ENCODE data around the gene MYO15B. TPM values are rescaled to one million over a fixed set of nuclear protein-coding genes. Genes with fewer than 3 reads are reported as not detected.

MYO15B gene
- total and polyA plus RNA-seq, 2 experiments from 2014 or later = 1.3 to 7.2 TPM

DNA sequence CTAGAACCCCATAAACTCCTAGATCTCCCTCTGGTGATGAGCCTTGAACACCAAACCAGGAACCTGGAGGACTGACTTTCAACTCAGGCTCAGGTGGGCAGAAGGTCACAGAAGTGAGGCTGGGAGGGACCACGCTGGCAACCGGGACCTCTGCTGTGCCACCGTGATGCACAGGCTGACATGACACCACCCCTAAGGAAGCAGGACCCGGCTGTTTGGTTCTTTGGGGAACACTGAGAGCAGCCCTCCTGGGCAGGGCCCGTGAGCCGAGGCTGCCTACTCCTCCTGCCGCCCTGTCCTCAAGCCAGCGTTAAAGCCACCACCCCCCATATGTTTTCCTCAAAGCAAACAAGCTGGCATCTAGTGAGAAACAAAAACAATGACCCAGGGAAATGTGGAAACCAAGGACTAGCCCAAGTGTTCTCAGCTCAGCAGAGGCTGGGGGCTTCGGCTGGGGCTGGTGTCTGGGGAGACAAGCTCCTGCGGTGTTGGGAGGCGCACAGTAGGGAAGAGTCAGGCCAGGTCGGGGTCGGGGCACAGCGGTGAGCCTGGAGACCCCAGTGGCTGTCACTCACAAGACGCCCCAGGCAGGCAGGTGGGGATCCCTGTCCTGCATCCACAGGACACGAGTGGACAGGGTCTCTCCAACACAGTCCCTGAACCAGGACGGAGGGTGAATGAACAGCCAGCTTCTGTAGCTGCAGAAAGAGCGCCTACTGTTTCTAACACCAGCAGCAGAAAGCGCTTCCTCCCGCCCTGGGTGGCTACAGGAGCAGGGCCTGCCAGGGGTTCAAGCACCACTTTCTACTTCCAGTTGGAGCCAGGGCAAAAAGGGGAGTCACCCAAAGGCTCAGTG is 47.4 kb downstream of the MYO15B start:
- Histone ChIP-seq H3K4me2 (ENCODE audit: unreplicated experiment) (no peak overlapping the region), H2AFZ (no peak overlapping the region), H3K27ac (no peak overlapping the region), H3K4me3 (no peak overlapping the region), H3K79me2 (ENCODE audit: insufficient read depth) (no peaks in the 10 kb centered on the region), H3K9me2 (ENCODE audit: insufficient read depth) (no peaks in the 10 kb centered on the region), H3K4me1 (ENCODE audit: insufficient read depth) (peaks cover 13% of the 10 kb centered on the region), H3K9ac (0 out of 2 replicates have a peak overlapping the region, but pooled peaks have one; percentile 52), H4K20me1 (ENCODE audit: insufficient read depth) (no peaks in the 10 kb centered on the region), H3F3A (ENCODE audit: insufficient read depth) (0 out of 2 replicates have a peak, but pooled peaks cover 4% of the 10 kb centered on the region), H3K27me3 (replicated peaks; ENCODE audit: insufficient read depth) (no peaks in the 10 kb centered on the region), H3K36me3 (ENCODE audit: low read depth) (no peaks in the 10 kb centered on the region), H3K9me3 (ENCODE audit: low read depth) (no peaks in the 10 kb centered on the region)
- TF ChIP-seq EZH2 (IDR thresholded peaks at IDR 0.05; ENCODE audit: insufficient read depth, poor library complexity, severe bottlenecking) (no peak), EZH2phosphoT487 (IDR thresholded peaks at IDR 0.05; ENCODE audit: insufficient read depth, low read depth) (no peak)
- DNase-seq = no peak
- in situ Hi-C loops (cut with MboI) = no loop called here
- 82 to 83% methylated on average over 20 of the region's 20 CpGs for WGBS, 2 experiments (ENCODE audit: low coverage in 1 of 2, low lambda C conversion rate in 2 of 2, missing lambda C conversion rate in 2 of 2)

DNA sequence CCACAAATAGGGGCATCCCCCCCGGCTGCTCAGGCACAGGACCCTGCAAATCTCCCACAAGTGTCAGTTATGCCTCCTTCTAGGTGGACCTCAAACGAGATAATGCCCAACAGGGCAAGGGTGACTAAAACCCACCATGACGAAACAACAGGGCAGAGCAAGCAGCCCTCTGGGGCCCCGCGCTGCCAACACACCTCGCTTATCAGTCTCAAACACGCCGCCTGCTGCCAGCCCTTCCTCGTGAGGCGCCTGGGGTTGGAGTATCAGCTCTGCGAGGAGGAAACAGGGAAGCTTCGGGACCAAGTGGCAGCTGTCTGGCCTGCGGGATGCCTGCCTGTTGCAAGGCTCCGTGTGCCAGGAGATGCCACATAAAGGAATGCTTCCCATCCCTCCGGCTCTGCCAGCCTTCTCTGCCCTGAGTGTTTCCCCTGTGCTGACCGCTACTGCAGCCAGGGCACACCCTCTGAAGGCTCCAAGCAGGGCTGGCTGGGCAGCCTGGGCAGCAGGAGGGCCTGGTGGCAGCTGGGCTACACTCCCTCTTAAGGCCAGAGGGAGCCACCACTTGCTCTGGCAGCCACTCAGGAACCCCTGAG is 48.1 kb downstream of the MYO15B start:
- Histone ChIP-seq H3F3A (ENCODE audit: insufficient read depth) (0 out of 2 replicates have a peak, but pooled peaks cover 4% of the 10 kb centered on the region), H3K4me3 (no peak overlapping the region), H3K36me3 (ENCODE audit: low read depth) (no peaks in the 10 kb centered on the region), H3K27me3 (replicated peaks; ENCODE audit: insufficient read depth) (no peaks in the 10 kb centered on the region), H3K4me2 (ENCODE audit: unreplicated experiment) (no peak overlapping the region), H2AFZ (no peak overlapping the region), H3K9me2 (ENCODE audit: insufficient read depth) (no peaks in the 10 kb centered on the region), H3K79me2 (ENCODE audit: insufficient read depth) (no peaks in the 10 kb centered on the region), H3K9ac (no peak overlapping the region), H3K27ac (no peak overlapping the region), H3K4me1 (ENCODE audit: insufficient read depth) (peaks cover 13% of the 10 kb centered on the region), H4K20me1 (ENCODE audit: insufficient read depth) (no peaks in the 10 kb centered on the region), H3K9me3 (ENCODE audit: low read depth) (no peaks in the 10 kb centered on the region)
- no peak for DNase-seq
- in situ Hi-C loops (cut with MboI) = no loop called here
- no peak for TF ChIP-seq EZH2 (IDR thresholded peaks at IDR 0.05; ENCODE audit: insufficient read depth, poor library complexity, severe bottlenecking)
- no peak for TF ChIP-seq EZH2phosphoT487 (IDR thresholded peaks at IDR 0.05; ENCODE audit: insufficient read depth, low read depth)
- WGBS, 2 experiments (ENCODE audit: low coverage in 1 of 2, low lambda C conversion rate in 2 of 2, missing lambda C conversion rate in 2 of 2) = 90 to 93% methylated on average over 16 of the region's 16 CpGs

DNA sequence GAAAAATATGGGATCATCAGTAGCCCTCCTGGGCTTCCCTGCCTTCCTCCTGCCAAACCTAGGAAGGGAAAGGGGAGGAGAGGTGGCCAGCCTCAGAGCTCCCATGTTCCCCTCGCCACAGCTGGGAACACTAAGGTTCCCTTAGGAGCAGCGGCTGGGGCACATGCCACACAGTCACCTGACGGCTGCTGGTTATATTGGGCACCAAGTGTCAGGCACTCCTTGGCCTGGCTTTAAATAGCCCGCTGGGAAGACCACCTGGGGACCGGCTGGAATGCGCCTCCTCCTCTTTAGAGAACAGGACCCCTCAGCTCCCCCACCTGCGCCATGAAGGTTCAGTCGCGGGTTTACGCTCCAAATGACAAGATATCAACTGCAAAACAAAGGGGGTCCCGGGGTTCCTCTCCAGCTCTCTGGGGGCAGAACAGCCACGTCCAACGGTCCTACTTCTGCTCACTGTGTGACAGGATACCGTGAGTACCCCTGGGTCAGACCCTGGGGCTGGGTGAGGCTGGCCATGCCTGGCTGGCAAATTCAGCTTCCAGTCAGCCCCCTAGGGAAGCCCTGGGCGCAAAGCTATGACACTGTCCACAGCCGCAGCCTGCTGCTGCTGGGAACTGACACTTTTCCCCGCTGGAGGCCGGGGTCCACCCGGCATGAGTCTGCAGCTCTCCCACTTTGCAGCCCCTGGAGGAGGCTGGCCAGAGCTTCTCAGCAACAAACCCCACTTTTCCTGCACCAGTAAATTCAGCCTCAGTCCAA is 49.0 kb downstream of the MYO15B start:
- Histone ChIP-seq H2AFZ (no peak overlapping the region), H3K9ac (no peak overlapping the region), H3K79me2 (ENCODE audit: insufficient read depth) (no peaks in the 10 kb centered on the region), H3K36me3 (ENCODE audit: low read depth) (no peaks in the 10 kb centered on the region), H3K4me2 (ENCODE audit: unreplicated experiment) (no peak overlapping the region), H3K4me1 (ENCODE audit: insufficient read depth) (peaks cover 13% of the 10 kb centered on the region), H3K9me2 (ENCODE audit: insufficient read depth) (no peaks in the 10 kb centered on the region), H3K4me3 (no peak overlapping the region), H3K27ac (no peak overlapping the region), H3K27me3 (replicated peaks; ENCODE audit: insufficient read depth) (no peaks in the 10 kb centered on the region), H3F3A (ENCODE audit: insufficient read depth) (0 out of 2 replicates have a peak, but pooled peaks cover 4% of the 10 kb centered on the region), H3K9me3 (ENCODE audit: low read depth) (no peaks in the 10 kb centered on the region), H4K20me1 (ENCODE audit: insufficient read depth) (no peaks in the 10 kb centered on the region)
- DNase-seq = no peak
- no peak for TF ChIP-seq EZH2phosphoT487 (IDR thresholded peaks at IDR 0.05; ENCODE audit: insufficient read depth, low read depth)
- TF ChIP-seq EZH2 (IDR thresholded peaks at IDR 0.05; ENCODE audit: insufficient read depth, poor library complexity, severe bottlenecking) = no peak
- in situ Hi-C loops (cut with MboI) = no loop called here
- 90 to 93% methylated on average over 18 to 19 of the region's 19 CpGs for WGBS, 2 experiments (ENCODE audit: low coverage in 1 of 2, low lambda C conversion rate in 2 of 2, missing lambda C conversion rate in 2 of 2)

DNA sequence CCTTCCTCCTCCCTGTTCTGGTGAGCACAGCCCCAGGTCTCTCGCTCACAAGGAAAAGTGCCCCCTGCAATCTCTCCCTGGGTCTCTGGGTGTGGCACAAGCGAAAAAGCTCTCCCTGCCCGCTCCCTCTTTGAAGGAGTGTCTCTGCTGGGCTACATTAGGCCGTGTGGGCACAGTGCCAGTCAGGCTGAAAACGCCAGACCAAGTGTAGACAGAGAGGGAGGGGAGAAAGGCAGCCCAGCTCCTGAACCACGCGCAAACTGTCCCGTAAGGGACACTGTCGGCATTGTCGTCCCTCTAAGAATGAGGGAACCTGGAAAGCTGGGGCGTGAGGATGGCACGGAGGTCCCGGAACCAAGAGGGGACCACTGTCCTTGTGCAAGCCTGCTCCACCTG is 49.5 kb downstream of the MYO15B start:
- Histone ChIP-seq H3K9me3 (ENCODE audit: low read depth) (no peaks in the 10 kb centered on the region), H3K9me2 (ENCODE audit: insufficient read depth) (no peaks in the 10 kb centered on the region), H4K20me1 (ENCODE audit: insufficient read depth) (no peaks in the 10 kb centered on the region), H2AFZ (no peak overlapping the region), H3K27me3 (replicated peaks; ENCODE audit: insufficient read depth) (no peaks in the 10 kb centered on the region), H3K27ac (no peak overlapping the region), H3K9ac (no peak overlapping the region), H3K36me3 (ENCODE audit: low read depth) (no peaks in the 10 kb centered on the region), H3K4me2 (ENCODE audit: unreplicated experiment) (no peak overlapping the region), H3F3A (ENCODE audit: insufficient read depth) (0 out of 2 replicates have a peak, but pooled peaks cover 4% of the 10 kb centered on the region), H3K4me1 (ENCODE audit: insufficient read depth) (peaks cover 13% of the 10 kb centered on the region), H3K79me2 (ENCODE audit: insufficient read depth) (no peaks in the 10 kb centered on the region), H3K4me3 (no peak overlapping the region)
- TF ChIP-seq EZH2 (IDR thresholded peaks at IDR 0.05; ENCODE audit: insufficient read depth, poor library complexity, severe bottlenecking) (no peak), EZH2phosphoT487 (IDR thresholded peaks at IDR 0.05; ENCODE audit: insufficient read depth, low read depth) (no peak)
- in situ Hi-C loops (cut with MboI) = no loop called here
- 86 to 88% methylated on average over 13 of the region's 13 CpGs for WGBS, 2 experiments (ENCODE audit: low coverage in 1 of 2, low lambda C conversion rate in 2 of 2, missing lambda C conversion rate in 2 of 2)
- no peak for DNase-seq
